ENCODE results near the gene MINPP1. TPM values are rescaled to one million over a fixed set of nuclear protein-coding genes. Genes with fewer than 3 reads are reported as not detected.

MINPP1 gene
- total RNA-seq, 1 experiment from 2014 or later, result 22.1 TPM

- POLR2A ChIA-PET, result no interaction called here
- RAD21 ChIA-PET (ENCODE audit: low non-redundant PET in 1 of 2, low total read pairs in 2 of 2, uncharacterized antibody in 2 of 2, unreplicated experiment in 2 of 2), result no interaction called here
- intact Hi-C loops (cut with micrococcal nuclease), result no loop called here
- H2AFZ ChIP-seq (ENCODE audit: low read depth, low read length, poor library complexity, severe bottlenecking), result peak overlapping the region; percentile 25
- no peak overlapping the region for H3K4me2 ChIP-seq (ENCODE audit: low read length)
- BruUV-seq (replicated peaks), result no TSS peak
- no peaks in the 10 kb centered on the region for H4K20me1 ChIP-seq (ENCODE audit: insufficient read depth)
- H3K4me3 ChIP-seq (replicated peaks in 1 of 2; ENCODE audit: low read depth in 1 of 2, low read length in 2 of 2), result no peak overlapping the region
- TF ChIP-seq EZH2phosphoT487 (IDR thresholded peaks at IDR 0.05; ENCODE audit: borderline replicate concordance) (no peak), MAX (IDR thresholded peaks at IDR 0.05) (no peak), ZFX (IDR thresholded peaks at IDR 0.05) (no peak), EGR1 (IDR thresholded peaks at IDR 0.05; ENCODE audit: low read depth) (no peak), YY1 (IDR thresholded peaks at IDR 0.05; ENCODE audit: extremely low read depth, insufficient replicate concordance, low read depth, low read length) (no peak), ATF3 (IDR thresholded peaks at IDR 0.05) (no peak), EZH2 (IDR thresholded peaks at IDR 0.05) (no peak), FOSL1 (IDR thresholded peaks at IDR 0.05; ENCODE audit: low read depth) (no peak), CTCF (IDR thresholded peaks at IDR 0.05 in 2 of 3, conservative IDR thresholded peaks at IDR 0.05 in 1 of 3; ENCODE audit: borderline replicate concordance in 1 of 3, insufficient read depth in 1 of 3, low read depth in 2 of 3, low read length in 2 of 3) (no peak), SRF (IDR thresholded peaks at IDR 0.05; ENCODE audit: low read depth) (no peak), ZBTB33 (IDR thresholded peaks at IDR 0.05; ENCODE audit: extremely low read depth, insufficient replicate concordance, low read length) (no peak), ZNF274 (IDR thresholded peaks at IDR 0.05; ENCODE audit: low read depth, low read length) (no peak), REST (IDR thresholded peaks at IDR 0.05; ENCODE audit: low read depth) (no peak), CBX3 (IDR thresholded peaks at IDR 0.05; ENCODE audit: low read depth) (no peak), POLR2A (IDR thresholded peaks at IDR 0.05; ENCODE audit: borderline replicate concordance, extremely low read depth, insufficient read depth, insufficient read length) (no peak), JUND (IDR thresholded peaks at IDR 0.05) (no peak), TCF7L2 (IDR thresholded peaks at IDR 0.05; ENCODE audit: borderline replicate concordance, extremely low read depth, insufficient read depth, insufficient read length) (no peak), SIN3A (IDR thresholded peaks at IDR 0.05; ENCODE audit: low read depth) (no peak), ELF1 (IDR thresholded peaks at IDR 0.05; ENCODE audit: borderline replicate concordance, low read depth) (no peak)
- H3K27me3 ChIP-seq (ENCODE audit: insufficient read depth, low read length), result no peaks in the 10 kb centered on the region
- no peaks in the 10 kb centered on the region for H3K36me3 ChIP-seq (ENCODE audit: control insufficient read depth in 1 of 2, insufficient read depth in 2 of 2, low read length in 2 of 2)
- no peaks in the 10 kb centered on the region for H3K9me3 ChIP-seq (ENCODE audit: control insufficient read depth in 1 of 2, insufficient read depth in 1 of 2, low read depth in 1 of 2, low read length in 2 of 2)
- no peaks in the 10 kb centered on the region for H3K9me2 ChIP-seq (ENCODE audit: insufficient read depth)
- H3K9ac ChIP-seq (ENCODE audit: low read length), result no peak overlapping the region
- H3K27ac ChIP-seq (ENCODE audit: low read depth, low read length), result no peak overlapping the region
- DNase-seq (ENCODE audit: low read depth, low spot score) (no peak), ATAC-seq (no peak)
- no peaks in the 10 kb centered on the region for H3K79me2 ChIP-seq (ENCODE audit: insufficient read depth, low read length)
- CTCF ChIA-PET, result no interaction called here
- peaks cover 0 to 6% of the 10 kb centered on the region in 2 experiments; a peak in 1 of 4 replicates for H3K4me1 ChIP-seq (ENCODE audit: control insufficient read depth in 1 of 2, insufficient read depth in 2 of 2, low read length in 2 of 2)
Measured at GRCh38 chr10:87578842-87579401, 74.2 kb downstream of the MINPP1 start.
